Stimulated activated naive CD4-positive, alpha-beta T cell treated with Interleukin-2 at 50 U/mL for 16 hours (primary cell): Measurements from ENCODE around the gene ATF1.
"Not testable (repeated sequence)": the region's sequence is repeated elsewhere in the genome, so short reads cannot be mapped to it uniquely, and the experiment has no call there.

Experiments
- DNase-seq: peaks from one replicate; lab custom pipeline; 2025; lab: John Stamatoyannopoulos, UW

Gene ATF1

DNA sequence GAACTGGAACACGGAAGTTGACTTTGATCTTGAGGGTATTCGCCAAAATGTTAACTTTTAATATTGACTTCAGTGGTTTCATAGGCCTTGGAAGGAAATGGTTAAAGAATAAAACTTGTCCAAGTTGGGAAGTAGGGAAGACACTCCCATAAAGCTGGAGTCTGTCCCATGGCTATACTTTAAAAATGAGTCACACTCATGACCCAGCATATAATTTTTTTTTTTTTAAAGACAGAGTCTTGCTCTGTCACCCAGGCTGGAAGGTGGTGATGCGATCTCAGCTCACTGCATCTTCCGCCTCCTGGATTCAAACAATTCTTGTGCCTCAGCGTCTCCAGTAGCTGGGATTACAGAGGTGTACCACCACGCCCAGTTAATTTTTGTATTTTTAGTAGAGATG, 98.4 kb downstream of the ATF1 start:
- no peak for DNase-seq

DNA sequence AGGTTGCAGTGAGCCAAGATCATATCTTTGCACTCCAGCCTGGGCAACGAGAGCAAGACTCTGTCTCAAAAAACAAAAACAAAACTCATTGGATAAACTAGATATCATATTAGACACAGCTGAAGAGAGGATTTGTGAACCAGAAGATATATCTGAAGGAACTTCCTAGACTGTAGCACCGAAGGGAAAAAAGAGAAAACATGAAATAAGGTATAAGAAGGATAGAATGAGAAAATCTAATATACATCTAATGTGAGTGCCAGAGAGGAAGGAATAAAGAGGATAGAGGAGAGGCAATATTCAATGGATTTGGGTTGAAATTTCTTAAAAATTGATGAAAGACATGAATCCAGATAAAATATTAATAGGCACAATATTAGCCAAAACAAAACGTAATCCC, 101.4 kb downstream of the ATF1 start:
- DNase-seq = no peak

DNA sequence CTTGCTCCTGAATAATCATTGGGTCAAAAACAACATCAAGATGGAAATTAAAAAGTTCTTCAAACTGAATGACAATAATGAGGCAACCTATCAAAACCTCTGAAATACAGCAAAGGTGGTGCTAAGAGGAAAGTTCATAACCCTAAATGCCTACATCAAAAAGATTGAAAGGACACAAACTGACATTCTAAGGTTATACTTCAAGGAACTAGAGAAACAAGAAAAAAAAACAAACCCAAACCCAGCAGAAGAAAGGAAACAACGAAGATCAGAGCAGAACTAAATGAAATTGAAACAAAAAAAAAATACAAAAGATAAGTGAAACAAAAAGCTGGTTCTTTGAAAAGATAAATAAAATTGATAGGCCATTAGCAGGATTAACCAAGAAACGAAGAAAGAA, 105.0 kb downstream of the ATF1 start:
- not testable (repeated sequence) for DNase-seq
